NT2/D1 (cell line): ENCODE data around the gene RANBP6.
"Not testable (repeated sequence)": the region's sequence is repeated elsewhere in the genome, so short reads cannot be mapped to it uniquely, and the experiment has no call there.

ENCODE experiments used
- DNase-seq: peaks from one replicate; pipeline ENCODE4 v3.0.0-alpha.2; 2011; ENCODE audit warnings: low read depth, low spot score
- H3K27me3 ChIP-seq: 2 replicates; pipeline ENCODE4 v1.6.0; 2011; ENCODE audit warnings: mild to moderate bottlenecking; ENCODE audit not compliant: insufficient read length, insufficient read depth
- H3K36me3 ChIP-seq: 2 replicates; pipeline ENCODE4 v1.6.1; 2011; ENCODE audit warnings: mild to moderate bottlenecking, low read length, mixed read lengths; ENCODE audit not compliant: insufficient read depth, insufficient read length
- H3K4me1 ChIP-seq: 2 replicates; pipeline ENCODE4 v1.5.1; 2011; ENCODE audit not compliant: insufficient read depth, insufficient read length
- H3K4me3 ChIP-seq: 2 replicates; pipeline ENCODE4 v1.5.1; 2011; ENCODE audit warnings: low read depth; ENCODE audit not compliant: insufficient read length
- H3K9ac ChIP-seq: 2 replicates; pipeline ENCODE4 v1.6.0; 2011; ENCODE audit warnings: low read depth; ENCODE audit not compliant: insufficient read length
- H3K9me3 ChIP-seq: 2 replicates; pipeline ENCODE4 v1.5.1; 2011; ENCODE audit warnings: mild to moderate bottlenecking, low read length; ENCODE audit not compliant: insufficient read depth
- SUZ12 ChIP-seq: IDR thresholded peaks from 2 replicates; pipeline ENCODE4 v1.6.1; 2011; ENCODE audit not compliant: insufficient read length, insufficient read depth; ENCODE audit errors: extremely low read depth
- YY1 ChIP-seq: IDR thresholded peaks from 2 replicates; pipeline ENCODE4 v1.6.1; 2011; ENCODE audit not compliant: insufficient read length, insufficient read depth
- ZNF274 ChIP-seq: IDR thresholded peaks from 2 replicates; pipeline ENCODE4 v1.6.1; 2011; ENCODE audit warnings: mild to moderate bottlenecking, low read depth, low read length

Gene RANBP6

GRCh38 chr9:6029604-6030274 lies 14.3 kb upstream of the RANBP6 start:
- Histone ChIP-seq H3K4me3 (no peak overlapping the region), H3K9me3 (no peaks in the 10 kb centered on the region), H3K4me1 (no peaks in the 10 kb centered on the region), H3K9ac (no peak overlapping the region), H3K36me3 (no peaks in the 10 kb centered on the region), H3K27me3 (no peaks in the 10 kb centered on the region)
- no peak for DNase-seq
- TF ChIP-seq YY1, result no peak
- TF ChIP-seq SUZ12, result no peak
- TF ChIP-seq ZNF274, result no peak

- no peak for DNase-seq
- Histone ChIP-seq H3K4me3 (no peak overlapping the region), H3K27me3 (no peaks in the 10 kb centered on the region), H3K4me1 (no peaks in the 10 kb centered on the region), H3K36me3 (no peaks in the 10 kb centered on the region), H3K9me3 (0 out of 2 replicates have a peak, but pooled peaks cover 5% of the 10 kb centered on the region), H3K9ac (no peak overlapping the region)
- TF ChIP-seq YY1 (no peak), SUZ12 (no peak), ZNF274 (no peak)
These were observed 8.7 kb upstream of the RANBP6 start for GRCh38 chr9:6024035-6024554.

- not testable (repeated sequence) for DNase-seq, H3K4me1 ChIP-seq, H3K27me3 ChIP-seq, H3K4me3 ChIP-seq, H3K9ac ChIP-seq
- Histone ChIP-seq H3K9me3 (peaks cover 27% of the 10 kb centered on the region), H3K36me3 (peaks cover 25% of the 10 kb centered on the region)
These were observed 1.6 kb upstream of the RANBP6 start for GRCh38 chr9:6016975-6017374.

- Histone ChIP-seq H3K9ac (peak overlapping the region; percentile 59), H3K9me3 (peaks cover 24% of the 10 kb centered on the region), H3K27me3 (no peaks in the 10 kb centered on the region), H3K36me3 (peaks cover 40% of the 10 kb centered on the region), H3K4me1 (no peaks in the 10 kb centered on the region), H3K4me3 (peak overlapping the region; percentile 71)
- DNase-seq, result no peak
- TF ChIP-seq YY1 (no peak), ZNF274 (no peak), SUZ12 (no peak)
These were observed 654 bp downstream of the RANBP6 start for GRCh38 chr9:6014670-6015270.

- Histone ChIP-seq H3K27me3 (no peaks in the 10 kb centered on the region), H3K9me3 (peaks cover 10% of the 10 kb centered on the region; the same call in 1 of the 2 replicates), H3K4me3 (peak overlapping the region; percentile 82), H3K9ac (peak overlapping the region; percentile 12), H3K36me3 (peaks cover 31% of the 10 kb centered on the region), H3K4me1 (no peaks in the 10 kb centered on the region)
- no peak for TF ChIP-seq ZNF274
- peak; percentile 97 for DNase-seq
These were observed 7.0 kb downstream of the RANBP6 start for GRCh38 chr9:6008169-6008979.

GRCh38 chr9:6007770-6008168 lies 7.7 kb downstream of the RANBP6 start:
- Histone ChIP-seq H3K27me3 (no peaks in the 10 kb centered on the region), H3K4me3 (peak overlapping the region; percentile 82), H3K9me3 (peaks cover 4% of the 10 kb centered on the region; the same call in 1 of the 2 replicates), H3K36me3 (peaks cover 25% of the 10 kb centered on the region), H3K9ac (peak overlapping the region; percentile 85), H3K4me1 (no peaks in the 10 kb centered on the region)
- peak; percentile 80 for DNase-seq
- no peak for TF ChIP-seq ZNF274
- no peak for TF ChIP-seq YY1

GRCh38 chr9:6007058-6007769 lies 8.2 kb downstream of the RANBP6 start:
- TF ChIP-seq YY1 (no peak), ZNF274 (no peak), SUZ12 (no peak)
- H3K4me3 ChIP-seq, result peak overlapping the region; percentile 82
- DNase-seq, result peak; percentile 86
- H3K4me1 ChIP-seq, result no peaks in the 10 kb centered on the region
- H3K27me3 ChIP-seq, result no peaks in the 10 kb centered on the region
- peak overlapping the region; percentile 85 for H3K9ac ChIP-seq
- no peaks in the 10 kb centered on the region for H3K9me3 ChIP-seq
- peaks cover 19% of the 10 kb centered on the region for H3K36me3 ChIP-seq
